ENCODE data around the gene DCDC1.

The DCDC1 gene

GRCh38 chr11:30879322-30880005 lies 490.1 kb downstream of the DCDC1 start:
- DNase-seq: no peak

GRCh38 chr11:30878400-30878799 lies 491.1 kb downstream of the DCDC1 start:
- no peak for DNase-seq

GRCh38 chr11:30876663-30877396 lies 492.7 kb downstream of the DCDC1 start:
- no peak for DNase-seq

- no peak for DNase-seq
Measured at GRCh38 chr11:30876228-30876627, 493.3 kb downstream of the DCDC1 start.

GRCh38 chr11:30875806-30876205 lies 493.7 kb downstream of the DCDC1 start:
- DNase-seq: no peak

- DNase-seq: no peak
Measured at GRCh38 chr11:30873924-30874610, 495.5 kb downstream of the DCDC1 start.

- no peak for DNase-seq
Measured at GRCh38 chr11:30868626-30869081, 500.9 kb downstream of the DCDC1 start.

- DNase-seq: no peak
Measured at GRCh38 chr11:30863209-30863608, 506.3 kb downstream of the DCDC1 start.

GRCh38 chr11:30861531-30861930 lies 508.0 kb downstream of the DCDC1 start:
- DNase-seq: no peak

- no peak for DNase-seq
Measured at GRCh38 chr11:30861064-30861463, 508.5 kb downstream of the DCDC1 start.

GRCh38 chr11:30860146-30860545 lies 509.4 kb downstream of the DCDC1 start:
- no peak for DNase-seq

GRCh38 chr11:30859669-30860068 lies 509.9 kb downstream of the DCDC1 start:
- DNase-seq: no peak

- no peak for DNase-seq
Measured at GRCh38 chr11:30855383-30856006, 514.0 kb downstream of the DCDC1 start.

GRCh38 chr11:30853439-30853838 lies 516.1 kb downstream of the DCDC1 start:
- no peak for DNase-seq

GRCh38 chr11:30852645-30853044 lies 516.9 kb downstream of the DCDC1 start:
- DNase-seq: no peak

- no peak for DNase-seq
Measured at GRCh38 chr11:30852091-30852490, 517.4 kb downstream of the DCDC1 start.

- DNase-seq: no peak
Measured at GRCh38 chr11:30837252-30837651, 532.3 kb downstream of the DCDC1 start.

- DNase-seq: no peak
Measured at GRCh38 chr11:30832831-30833230, 536.7 kb downstream of the DCDC1 start.

- no peak for DNase-seq
Measured at GRCh38 chr11:30830681-30831080, 538.9 kb downstream of the DCDC1 start.

GRCh38 chr11:30826911-30827310 lies 542.6 kb downstream of the DCDC1 start:
- no peak for DNase-seq

- no peak for DNase-seq
Measured at GRCh38 chr11:30825723-30826122, 543.8 kb downstream of the DCDC1 start.

GRCh38 chr11:30823119-30823518 lies 546.4 kb downstream of the DCDC1 start:
- DNase-seq: no peak

GRCh38 chr11:30821438-30821965 lies 548.0 kb downstream of the DCDC1 start:
- DNase-seq: no peak
